ENCODE data around the gene PAH.

DNA sequence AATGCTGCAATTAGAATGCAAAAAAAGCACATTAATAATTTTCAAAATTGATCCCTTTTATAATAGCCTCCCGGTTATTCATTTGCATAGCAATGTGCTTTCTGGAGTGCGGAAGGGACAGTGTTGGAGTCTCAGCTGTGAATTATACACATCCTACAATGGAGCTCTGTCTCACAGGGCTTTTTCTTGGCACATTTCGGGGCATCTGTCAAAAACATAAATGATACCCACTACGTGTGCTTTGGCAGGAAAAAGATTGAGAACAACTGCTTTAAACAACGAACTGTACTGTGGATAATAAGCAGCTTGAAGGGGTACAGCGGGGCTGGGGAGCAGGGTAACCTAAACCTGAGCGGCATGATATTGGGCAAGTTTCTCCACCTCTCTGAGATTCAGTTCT, 123.1 kb downstream of the PAH start:
- TF ChIP-seq NR2C2 (CRISPR knock-in tag; IDR thresholded peaks at IDR 0.05) = no peak
- TF ChIP-seq NFYB (CRISPR knock-in tag; conservative IDR thresholded peaks at IDR 0.05; ENCODE audit: low read depth) = no peak
- TF ChIP-seq ELF4 (CRISPR knock-in tag; IDR thresholded peaks at IDR 0.05; ENCODE audit: low read depth) = no peak
